Keratinocyte (primary cell): ENCODE data around the gene GAA. TPM values are rescaled to one million over a fixed set of nuclear protein-coding genes. Genes with fewer than 3 reads are reported as not detected.

Experiments
- DNase-seq: peaks from one replicate; pipeline ENCODE4 v3.0.0-alpha.2; 2011; ENCODE audit warnings: low read depth, missing footprints, low spot score
- FAIRE-seq: peaks from 2 replicates; lab custom pipeline; 2011; peaks lifted over from hg19 to GRCh38; lab: Jason Lieb, UNC
- H2AFZ ChIP-seq: 2 replicates; pipeline ENCODE4 v1.6.0; 2012; ENCODE audit warnings: low read length, control low read depth, inconsistent platforms; ENCODE audit not compliant: control insufficient read depth
- H3K27ac ChIP-seq: 2 replicates; pipeline ENCODE4 v1.5.1; 2011; ENCODE audit warnings: low read length; ENCODE audit not compliant: control insufficient read depth, insufficient read depth
- H3K27me3 ChIP-seq: 3 replicates; pipeline ENCODE4 v1.6.0; 2011; ENCODE audit warnings: low read length; ENCODE audit not compliant: control insufficient read depth, insufficient read depth; ENCODE audit errors: extremely low read depth
- H3K36me3 ChIP-seq, 2 experiments: 2 replicates in 1 of 2; 3 replicates in 1 of 2; pipeline ENCODE4 v1.5.1; 2011; ENCODE audit warnings: low read length in 2 of 2, mild to moderate bottlenecking in 1 of 2; ENCODE audit not compliant: control insufficient read depth in 2 of 2, insufficient read depth in 2 of 2; ENCODE audit errors: extremely low read depth in 1 of 2
- H3K4me1 ChIP-seq: 3 replicates; pipeline ENCODE4 v1.5.1; 2011; ENCODE audit warnings: low read length; ENCODE audit not compliant: control insufficient read depth, insufficient read depth; ENCODE audit errors: extremely low read depth
- H3K4me2 ChIP-seq: 3 replicates; pipeline ENCODE4 v1.6.0; 2011; ENCODE audit warnings: low read depth, low read length; ENCODE audit not compliant: control insufficient read depth, insufficient read depth; ENCODE audit errors: extremely low read depth
- H3K4me3 ChIP-seq, 3 experiments: fragments of 200-600 bp in 1 of 3; sonication (generic) in 1 of 3; 2 replicates in 2 of 3; 3 replicates in 1 of 3; pipeline ENCODE4 v1.5.1; 2011 to 2016; ENCODE audit warnings: low read length in 3 of 3, mild to moderate bottlenecking in 3 of 3, control low read depth in 2 of 3, inconsistent platforms in 1 of 3, low read depth in 1 of 3, mixed read lengths in 1 of 3, mixed run types in 1 of 3, moderate library complexity in 1 of 3; ENCODE audit not compliant: control insufficient read depth in 2 of 3, insufficient read depth in 2 of 3; ENCODE audit errors: extremely low read depth in 1 of 3
- H3K79me2 ChIP-seq: 2 replicates; pipeline ENCODE4 v1.6.0; 2012; ENCODE audit warnings: low read length; ENCODE audit not compliant: control insufficient read depth, insufficient read depth
- H3K9ac ChIP-seq: 3 replicates; pipeline ENCODE4 v1.6.0; 2011; ENCODE audit warnings: low read length; ENCODE audit not compliant: control insufficient read depth, insufficient read depth; ENCODE audit errors: extremely low read depth
- H3K9me1 ChIP-seq: 3 replicates; pipeline ENCODE4 v1.6.0; 2011; ENCODE audit warnings: low read length; ENCODE audit not compliant: control insufficient read depth, insufficient read depth; ENCODE audit errors: extremely low read depth
- H3K9me3 ChIP-seq: 2 replicates; pipeline ENCODE4 v1.5.1; 2012; ENCODE audit warnings: low read depth, low read length; ENCODE audit not compliant: control insufficient read depth
- H4K20me1 ChIP-seq: 3 replicates; pipeline ENCODE4 v1.6.0; 2011; ENCODE audit warnings: low read length; ENCODE audit not compliant: control insufficient read depth, insufficient read depth; ENCODE audit errors: extremely low read depth
- CTCF ChIP-seq, 3 experiments: IDR thresholded peaks in 1 of 3; conservative IDR thresholded peaks in 1 of 3; optimal IDR thresholded peaks in 1 of 3; 2 replicates in 2 of 3; 3 replicates in 1 of 3; pipeline versions ENCODE3 to v1.5.1; 2011; ENCODE audit warnings: low read length in 3 of 3, mild to moderate bottlenecking in 3 of 3, moderate library complexity in 2 of 3, control low read depth in 1 of 3, inconsistent platforms in 1 of 3; ENCODE audit not compliant: insufficient read depth in 2 of 3; ENCODE audit errors: extremely low read depth in 1 of 3
- EZH2 ChIP-seq: IDR thresholded peaks from one replicate; pipeline ENCODE4 v1.6.1; 2012; ENCODE audit warnings: inconsistent platforms, mild to moderate bottlenecking, low read length, moderate library complexity
- dilution Hi-C: fragments of 300-500 bp; cut with MboI; formaldehyde crosslinking; loops from one replicate; pipeline ENCODE4 v1.7.0; 2020; ENCODE audit warnings: low sequenced_read_pairs; ENCODE audit not compliant: extremely low pct_ligation_motif_present
- polyA plus RNA-seq, 5 experiments: library from polyadenylated mRNA; depleted of rRNA in 3 of 5; stranded (reverse) in 3 of 5; stranded (forward) in 1 of 5; unstranded in 1 of 5; fragments of >200 nt; gene quantifications; 1 replicate in 1 of 5; 2 replicates in 3 of 5; 3 replicates in 1 of 5; pipeline versions ENCODE4 v1.2.1 to v1.2.3, GENCODE V29; 2011 to 2012; ENCODE audit warnings: missing spikeins in 2 of 5, low read depth in 1 of 5, low replicate concordance in 1 of 5

Gene GAA
- polyA plus RNA-seq, 1 donor (not counting 4 experiments of a cell fraction or from before 2014, with no cell fraction given) = 3.2 TPM

- no peak for TF ChIP-seq EZH2
- TF ChIP-seq CTCF (optimal IDR thresholded peaks at IDR 0.05 in 1 of 3, IDR thresholded peaks at IDR 0.05 in 1 of 3, conservative IDR thresholded peaks at IDR 0.05 in 1 of 3; ENCODE audit: extremely low read depth in 1 of 3, insufficient read depth in 2 of 3, low read length in 3 of 3) = no peak
- no peaks in the 10 kb centered on the region for H3K9me1 ChIP-seq
- H4K20me1 ChIP-seq = no peaks in the 10 kb centered on the region
- peaks cover under 1% of the 10 kb centered on the region for H3K4me1 ChIP-seq
- H3K4me3 ChIP-seq = no peak overlapping the region
- H3K9ac ChIP-seq = no peak overlapping the region
- no peak overlapping the region for H2AFZ ChIP-seq
- H3K27ac ChIP-seq = no peak overlapping the region
- no peaks in the 10 kb centered on the region for H3K27me3 ChIP-seq
- no peak for DNase-seq
- H3K4me2 ChIP-seq = no peak overlapping the region
- no peaks in the 10 kb centered on the region for H3K79me2 ChIP-seq
- H3K36me3 ChIP-seq = no peaks in the 10 kb centered on the region
- no peak for FAIRE-seq
- dilution Hi-C loops = no loop called here
- no peaks in the 10 kb centered on the region for H3K9me3 ChIP-seq
These were observed 17.4 kb downstream of the GAA start for GRCh38 chr17:80118601-80119270.

DNA sequence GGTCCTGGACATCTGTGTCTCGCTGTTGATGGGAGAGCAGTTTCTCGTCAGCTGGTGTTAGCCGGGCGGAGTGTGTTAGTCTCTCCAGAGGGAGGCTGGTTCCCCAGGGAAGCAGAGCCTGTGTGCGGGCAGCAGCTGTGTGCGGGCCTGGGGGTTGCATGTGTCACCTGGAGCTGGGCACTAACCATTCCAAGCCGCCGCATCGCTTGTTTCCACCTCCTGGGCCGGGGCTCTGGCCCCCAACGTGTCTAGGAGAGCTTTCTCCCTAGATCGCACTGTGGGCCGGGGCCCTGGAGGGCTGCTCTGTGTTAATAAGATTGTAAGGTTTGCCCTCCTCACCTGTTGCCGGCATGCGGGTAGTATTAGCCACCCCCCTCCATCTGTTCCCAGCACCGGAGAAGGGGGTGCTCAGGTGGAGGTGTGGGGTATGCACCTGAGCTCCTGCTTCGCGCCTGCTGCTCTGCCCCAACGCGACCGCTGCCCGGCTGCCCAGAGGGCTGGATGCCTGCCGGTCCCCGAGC lies 17.9 kb downstream of the GAA start:
- no peaks in the 10 kb centered on the region for H4K20me1 ChIP-seq
- no peak overlapping the region for H3K4me2 ChIP-seq
- H3K27ac ChIP-seq = no peak overlapping the region
- H3K27me3 ChIP-seq = no peaks in the 10 kb centered on the region
- H3K4me1 ChIP-seq = peaks cover 6% of the 10 kb centered on the region
- dilution Hi-C loops = no loop called here
- no peak overlapping the region for H3K4me3 ChIP-seq
- H2AFZ ChIP-seq = no peak overlapping the region
- no peaks in the 10 kb centered on the region for H3K36me3 ChIP-seq
- H3K79me2 ChIP-seq = no peaks in the 10 kb centered on the region
- H3K9ac ChIP-seq = no peak overlapping the region
- no peaks in the 10 kb centered on the region for H3K9me3 ChIP-seq
- no peak for TF ChIP-seq EZH2
- TF ChIP-seq CTCF (optimal IDR thresholded peaks at IDR 0.05 in 1 of 3, IDR thresholded peaks at IDR 0.05 in 1 of 3, conservative IDR thresholded peaks at IDR 0.05 in 1 of 3; ENCODE audit: extremely low read depth in 1 of 3, insufficient read depth in 2 of 3, low read length in 3 of 3) = no peak
- H3K9me1 ChIP-seq = no peaks in the 10 kb centered on the region
- DNase-seq (no peak), FAIRE-seq (no peak)
